ENCODE data around the gene MBTPS2. TPM values are rescaled to one million over a fixed set of nuclear protein-coding genes. Genes with fewer than 3 reads are reported as not detected.
A peak's percentile ranks its signal among the peaks of the same experiment; 100 is the strongest.

Gene MBTPS2
- total RNA-seq, 1 donor from 2014 or later: 22.1 TPM

DNA sequence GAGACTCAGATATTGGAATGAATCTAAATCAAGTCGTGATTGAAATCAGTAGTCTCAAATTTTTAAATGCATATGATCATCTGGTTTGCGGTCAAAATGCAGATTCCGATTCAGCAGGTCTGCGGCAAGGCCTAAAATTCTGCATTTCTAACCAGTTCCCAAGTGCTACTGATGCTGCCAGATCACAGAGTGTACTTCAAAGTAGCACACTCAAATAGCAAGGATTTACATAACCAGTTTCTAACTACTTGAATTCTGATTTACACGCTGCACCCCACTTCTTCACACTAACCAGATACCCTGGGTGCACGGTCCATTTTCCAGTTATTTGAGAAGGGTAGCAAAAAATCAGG, 752 bp downstream of the MBTPS2 start:
- H3K9me3 Mint-ChIP-seq: no peaks in the 10 kb centered on the region
- TF ChIP-seq, protein P1, sequence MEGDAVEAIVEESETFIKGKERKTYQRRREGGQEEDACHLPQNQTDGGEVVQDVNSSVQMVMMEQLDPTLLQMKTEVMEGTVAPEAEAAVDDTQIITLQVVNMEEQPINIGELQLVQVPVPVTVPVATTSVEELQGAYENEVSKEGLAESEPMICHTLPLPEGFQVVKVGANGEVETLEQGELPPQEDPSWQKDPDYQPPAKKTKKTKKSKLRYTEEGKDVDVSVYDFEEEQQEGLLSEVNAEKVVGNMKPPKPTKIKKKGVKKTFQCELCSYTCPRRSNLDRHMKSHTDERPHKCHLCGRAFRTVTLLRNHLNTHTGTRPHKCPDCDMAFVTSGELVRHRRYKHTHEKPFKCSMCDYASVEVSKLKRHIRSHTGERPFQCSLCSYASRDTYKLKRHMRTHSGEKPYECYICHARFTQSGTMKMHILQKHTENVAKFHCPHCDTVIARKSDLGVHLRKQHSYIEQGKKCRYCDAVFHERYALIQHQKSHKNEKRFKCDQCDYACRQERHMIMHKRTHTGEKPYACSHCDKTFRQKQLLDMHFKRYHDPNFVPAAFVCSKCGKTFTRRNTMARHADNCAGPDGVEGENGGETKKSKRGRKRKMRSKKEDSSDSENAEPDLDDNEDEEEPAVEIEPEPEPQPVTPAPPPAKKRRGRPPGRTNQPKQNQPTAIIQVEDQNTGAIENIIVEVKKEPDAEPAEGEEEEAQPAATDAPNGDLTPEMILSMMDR (IDR thresholded peaks at IDR 0.05; ENCODE audit: unreplicated experiment): no peak
- H3K27ac Mint-ChIP-seq: peak overlapping the region; percentile 95
- peak overlapping the region; percentile 90 for H3K4me3 Mint-ChIP-seq
- H3K36me3 Mint-ChIP-seq: peaks cover under 1% of the 10 kb centered on the region
- H3K4me1 Mint-ChIP-seq: peaks cover 4% of the 10 kb centered on the region
- H3K27me3 Mint-ChIP-seq (ENCODE audit: low read depth): no peaks in the 10 kb centered on the region
- no peak for DNase-seq (ENCODE audit: low spot score in 2 of 2, unreplicated experiment in 2 of 2)

DNA sequence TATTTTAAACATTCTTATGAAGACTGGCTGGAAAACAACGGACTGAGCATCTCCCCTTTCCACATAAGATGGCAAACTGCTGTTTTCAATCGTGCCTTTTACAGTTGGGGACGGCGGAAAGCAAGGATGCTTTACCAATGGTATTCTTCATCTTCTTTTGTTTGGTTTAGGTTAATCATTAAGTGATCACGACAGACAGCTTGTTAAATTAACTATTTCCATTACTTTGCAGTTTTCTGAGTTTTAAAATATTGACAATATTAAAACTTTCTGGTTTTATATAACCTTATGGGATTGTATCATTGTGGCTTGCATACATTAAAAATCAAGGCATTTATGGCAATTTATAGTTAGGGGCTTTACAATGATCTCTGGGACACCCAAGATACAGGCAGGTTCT, 3.8 kb downstream of the MBTPS2 start:
- H3K4me3 Mint-ChIP-seq: no peak overlapping the region
- TF ChIP-seq, protein P1 (IDR thresholded peaks at IDR 0.05; ENCODE audit: unreplicated experiment): no peak
- no peak for DNase-seq (ENCODE audit: low spot score in 2 of 2, unreplicated experiment in 2 of 2)
- H3K4me1 Mint-ChIP-seq: peaks cover 5% of the 10 kb centered on the region
- no peaks in the 10 kb centered on the region for H3K9me3 Mint-ChIP-seq
- H3K27ac Mint-ChIP-seq: no peak overlapping the region
- H3K27me3 Mint-ChIP-seq (ENCODE audit: low read depth): no peaks in the 10 kb centered on the region
- H3K36me3 Mint-ChIP-seq: peaks cover 3% of the 10 kb centered on the region

DNA sequence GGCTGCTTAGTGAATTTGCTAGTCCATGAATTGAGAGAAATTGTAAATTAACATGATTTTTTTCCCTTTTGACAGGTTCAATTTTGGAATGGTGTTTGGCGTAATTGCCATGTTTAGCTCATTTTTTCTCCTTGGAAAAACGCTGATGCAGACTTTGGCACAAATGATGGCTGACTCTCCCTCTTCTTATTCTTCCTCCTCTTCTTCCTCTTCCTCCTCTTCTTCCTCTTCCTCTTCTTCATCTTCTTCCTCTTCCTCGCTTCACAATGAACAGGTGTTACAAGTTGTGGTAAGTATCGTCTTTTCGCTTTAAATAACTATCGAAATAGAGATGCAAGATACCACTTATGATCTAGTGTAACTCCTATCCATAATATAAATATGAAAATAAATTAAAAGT, 5.7 kb downstream of the MBTPS2 start:
- no peak overlapping the region for H3K4me3 Mint-ChIP-seq
- TF ChIP-seq, protein P1 (IDR thresholded peaks at IDR 0.05; ENCODE audit: unreplicated experiment): no peak
- no peak overlapping the region for H3K27ac Mint-ChIP-seq
- H3K27me3 Mint-ChIP-seq (ENCODE audit: low read depth): no peaks in the 10 kb centered on the region
- DNase-seq (ENCODE audit: low spot score in 2 of 2, unreplicated experiment in 2 of 2): no peak
- peaks cover 5% of the 10 kb centered on the region for H3K36me3 Mint-ChIP-seq
- H3K4me1 Mint-ChIP-seq: peaks cover 5% of the 10 kb centered on the region
- H3K9me3 Mint-ChIP-seq: no peaks in the 10 kb centered on the region

DNA sequence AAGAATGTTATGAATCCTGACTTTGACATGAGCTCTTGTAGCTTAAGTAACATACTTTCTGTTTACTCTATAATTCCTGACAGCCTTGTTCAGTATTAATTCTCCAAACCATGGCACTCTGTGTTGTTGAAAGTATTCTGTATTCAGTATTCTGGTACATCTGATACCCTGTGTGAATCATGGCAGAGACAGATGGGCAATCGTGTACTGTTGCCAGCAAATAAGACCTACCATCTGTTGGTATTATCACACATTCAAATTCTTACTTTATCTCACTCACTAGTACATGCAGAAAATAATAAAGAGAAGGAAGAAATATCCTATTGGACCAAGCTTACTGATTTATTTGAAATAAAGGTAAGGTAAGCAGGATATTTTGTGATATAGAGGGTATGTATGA, 7.9 kb downstream of the MBTPS2 start:
- DNase-seq (ENCODE audit: low spot score in 2 of 2, unreplicated experiment in 2 of 2): no peak
- Mint-ChIP-seq H3K4me3 (no peak overlapping the region), H3K4me1 (peaks cover 2% of the 10 kb centered on the region), H3K27ac (no peak overlapping the region), H3K36me3 (peaks cover 5% of the 10 kb centered on the region), H3K27me3 (ENCODE audit: low read depth) (no peaks in the 10 kb centered on the region), H3K9me3 (no peaks in the 10 kb centered on the region)
- TF ChIP-seq, protein P1 (IDR thresholded peaks at IDR 0.05; ENCODE audit: unreplicated experiment): no peak

DNA sequence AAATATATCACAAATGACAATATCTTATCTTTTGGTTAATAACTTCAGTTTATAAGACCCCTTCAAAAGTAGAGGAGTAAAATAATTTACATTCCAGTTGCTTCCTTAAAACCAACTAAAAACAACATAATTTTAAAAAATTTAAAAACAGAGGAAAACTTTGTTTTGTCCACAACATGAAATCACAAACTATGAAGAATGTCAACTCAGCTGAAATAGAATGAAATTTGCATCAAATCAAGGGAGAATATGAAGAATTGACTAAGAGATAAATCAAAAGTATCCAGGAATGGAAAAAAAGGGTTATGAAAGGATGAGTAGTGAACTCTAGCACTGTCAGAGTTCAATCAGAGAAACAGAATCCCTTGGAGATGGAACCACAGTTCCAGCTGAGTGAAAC, 14.2 kb downstream of the MBTPS2 start:
- Mint-ChIP-seq H3K9me3 (peaks cover 6% of the 10 kb centered on the region), H3K4me3 (no peak overlapping the region)
- TF ChIP-seq, protein P1 (IDR thresholded peaks at IDR 0.05; ENCODE audit: unreplicated experiment): no peak

DNA sequence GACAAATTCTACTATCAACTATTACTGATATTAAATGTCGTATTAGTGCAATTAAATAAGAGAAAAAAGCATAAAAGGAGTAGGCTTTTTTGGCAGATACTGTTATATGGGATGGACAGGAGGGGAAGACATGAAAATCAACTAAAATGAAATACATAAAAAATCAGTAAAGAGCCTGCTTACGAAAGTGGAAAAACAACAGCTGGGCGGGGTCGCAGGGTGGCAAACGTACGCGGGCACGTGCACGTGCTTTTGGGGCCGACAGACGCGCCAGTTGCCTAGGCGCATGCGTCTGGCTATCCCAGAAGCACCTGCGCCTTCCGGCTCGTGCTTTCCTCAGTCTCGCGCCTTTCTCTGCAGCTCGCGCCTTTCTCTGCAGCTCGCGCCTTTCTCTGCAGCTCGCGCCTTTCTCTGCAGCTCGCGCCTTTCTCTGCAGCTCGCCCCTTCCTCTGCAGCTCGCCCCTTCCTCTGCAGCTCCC, 16.6 kb downstream of the MBTPS2 start, which contains the start of gene YY2:
YY2 (plus strand) TSS at position 51 of the 479 bp plus-strand sequence. CDS start 498 bp downstream, outside the sequence.
- Mint-ChIP-seq H3K4me3 (no peak within 1 kb of the TSS), H3K27me3 (ENCODE audit: low read depth) (no peaks in the 10 kb centered on the region), H3K9me3 (peaks cover 6% of the 10 kb centered on the region), H3K27ac (no peak within 1 kb of the TSS), H3K36me3 (peaks cover 25% of the 10 kb centered on the region), H3K4me1 (peaks cover 6% of the 10 kb centered on the region)
- TF ChIP-seq, protein P1 (IDR thresholded peaks at IDR 0.05; ENCODE audit: unreplicated experiment): no peak
- no peak for DNase-seq (ENCODE audit: low spot score in 2 of 2, unreplicated experiment in 2 of 2)

More for the DNA sequence above, 14.2 kb downstream of the MBTPS2 start:
- no peak for DNase-seq (ENCODE audit: low spot score in 2 of 2, unreplicated experiment in 2 of 2)
- Mint-ChIP-seq H3K27me3 (ENCODE audit: low read depth) (no peaks in the 10 kb centered on the region), H3K36me3 (peaks cover 26% of the 10 kb centered on the region), H3K4me1 (no peaks in the 10 kb centered on the region), H3K27ac (no peak overlapping the region)
